GM18861 (cell line): Measurements from ENCODE around the gene TRIM49D2.
"Not testable (repeated sequence)": the region's sequence is repeated elsewhere in the genome, so short reads cannot be mapped to it uniquely, and the experiment has no call there.

Experiments used
- ATAC-seq: cut with Tn5 transposase; IDR thresholded peaks from one replicate; pipeline ENCODE4 v1.9.1; 2021; ENCODE audit not compliant: unreplicated experiment

TRIM49D2 gene, protein sequence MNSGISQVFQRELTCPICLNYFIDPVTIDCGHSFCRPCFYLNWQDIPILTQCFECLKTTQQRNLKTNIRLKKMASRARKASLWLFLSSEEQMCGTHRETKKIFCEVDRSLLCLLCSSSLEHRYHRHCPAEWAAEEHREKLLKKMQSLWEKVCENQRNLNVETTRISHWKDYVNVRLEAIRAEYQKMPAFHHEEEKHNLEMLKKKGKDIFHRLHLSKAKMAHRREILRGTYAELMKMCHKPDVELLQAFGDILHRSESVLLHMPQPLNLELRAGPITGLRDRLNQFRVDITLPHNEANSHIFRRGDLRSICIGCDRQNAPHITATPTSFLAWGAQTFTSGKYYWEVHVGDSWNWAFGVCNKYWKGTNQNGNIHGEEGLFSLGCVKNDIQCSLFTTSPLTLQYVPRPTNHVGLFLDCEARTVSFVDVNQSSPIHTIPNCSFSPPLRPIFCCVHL

GRCh38 chr11:89923764-89924163 is at the start of gene TRIM49D2:
Gene TRIM49D2, plus strand, starts transcription at chr11:89924064. Its CDS starts 2,698 bp downstream, at chr11:89926762.
- ATAC-seq = not testable (repeated sequence)

DNA sequence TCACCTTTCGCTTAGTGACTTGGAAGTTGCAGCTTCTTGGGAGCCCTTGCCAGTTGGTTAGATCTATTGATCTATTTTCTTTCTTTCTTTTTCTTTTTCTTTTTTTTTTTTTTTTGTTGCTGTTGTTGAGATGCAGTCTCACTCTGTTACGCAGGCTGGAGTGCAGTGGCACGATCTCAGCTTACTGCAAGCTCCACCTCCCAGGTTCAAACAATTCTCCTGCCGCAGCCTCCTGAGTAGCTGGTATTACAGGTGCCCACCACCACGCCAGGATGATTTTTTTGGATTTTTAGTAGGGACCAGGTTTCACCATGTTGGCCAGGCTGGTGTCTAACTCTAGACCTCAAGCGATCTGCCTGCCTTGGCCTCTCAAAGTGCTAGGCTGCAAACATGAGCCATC is 46.4 kb upstream of the TRIM49D2 start:
- ATAC-seq = not testable (repeated sequence)

DNA sequence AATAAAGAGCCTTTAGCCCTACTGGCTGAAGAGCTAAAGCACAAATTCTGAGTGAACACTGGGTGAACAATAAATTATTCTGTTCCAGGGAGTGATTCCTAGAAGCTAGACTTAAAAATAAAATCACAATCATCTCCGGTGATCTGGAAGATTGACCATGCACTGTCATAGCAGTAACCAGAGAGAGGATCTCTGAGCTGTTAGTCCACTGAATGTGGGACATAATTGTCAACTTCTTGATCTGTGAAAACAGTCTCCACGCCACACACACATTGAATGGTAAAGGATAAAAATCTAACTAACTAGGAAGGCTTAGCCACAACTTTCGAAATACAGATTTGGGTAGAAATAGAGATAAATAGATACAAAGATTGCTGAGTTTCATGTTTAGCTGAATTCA is 30.6 kb upstream of the TRIM49D2 start:
- not testable (repeated sequence) for ATAC-seq

DNA sequence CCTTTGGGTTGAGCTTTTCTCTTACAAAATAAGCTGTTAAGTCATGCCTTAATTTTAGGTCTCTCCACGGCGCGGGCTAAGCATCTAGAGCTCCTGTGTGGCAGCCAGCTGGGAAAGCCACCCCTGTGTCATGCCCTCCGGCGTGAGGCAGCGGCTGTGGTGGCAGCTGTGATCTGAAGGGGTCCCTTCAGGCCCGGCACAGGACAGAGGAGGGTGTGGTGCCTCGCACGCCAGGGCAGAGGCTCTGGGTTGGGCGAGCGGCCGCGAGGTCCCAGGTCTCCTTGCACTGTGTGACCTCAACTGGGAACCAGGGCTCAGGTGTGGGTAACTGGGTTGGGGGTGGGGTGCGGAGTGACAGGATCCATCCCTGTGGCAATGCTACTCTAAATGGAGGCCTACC is 23.1 kb upstream of the TRIM49D2 start:
- not testable (repeated sequence) for ATAC-seq

DNA sequence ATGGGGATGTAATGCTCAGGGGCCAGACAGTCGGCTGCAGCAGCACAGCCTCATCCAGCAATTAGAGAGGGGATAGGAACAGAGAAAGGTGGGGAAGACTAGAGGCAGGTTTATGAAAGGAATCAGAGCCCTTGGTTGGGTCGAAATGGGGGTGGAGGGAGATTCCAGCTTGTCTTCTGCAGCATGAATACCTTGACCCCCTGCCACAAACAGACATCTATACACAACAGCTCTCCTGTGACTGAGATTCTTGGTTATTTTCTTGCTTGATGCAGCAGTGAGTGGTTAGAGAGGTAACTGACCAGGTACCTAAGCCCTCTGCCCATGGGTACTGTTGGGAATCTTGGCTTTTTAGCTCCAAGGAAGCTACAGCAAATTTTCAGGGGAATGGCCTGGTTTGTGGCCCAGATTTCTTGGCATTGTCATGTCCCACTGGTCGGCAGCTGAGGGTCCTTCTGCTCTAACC is 1.6 kb upstream of the TRIM49D2 start, which contains the start of gene TRIM49D1:
TSS of gene TRIM49D1 (minus strand) at position 51 of the 466 bp plus-strand sequence. CDS start 4,535 bp downstream, outside the sequence.
- ATAC-seq = no peak

GRCh38 chr11:89960833-89961232 is 37.0 kb downstream of the TRIM49D2 start:
- not testable (repeated sequence) for ATAC-seq

DNA sequence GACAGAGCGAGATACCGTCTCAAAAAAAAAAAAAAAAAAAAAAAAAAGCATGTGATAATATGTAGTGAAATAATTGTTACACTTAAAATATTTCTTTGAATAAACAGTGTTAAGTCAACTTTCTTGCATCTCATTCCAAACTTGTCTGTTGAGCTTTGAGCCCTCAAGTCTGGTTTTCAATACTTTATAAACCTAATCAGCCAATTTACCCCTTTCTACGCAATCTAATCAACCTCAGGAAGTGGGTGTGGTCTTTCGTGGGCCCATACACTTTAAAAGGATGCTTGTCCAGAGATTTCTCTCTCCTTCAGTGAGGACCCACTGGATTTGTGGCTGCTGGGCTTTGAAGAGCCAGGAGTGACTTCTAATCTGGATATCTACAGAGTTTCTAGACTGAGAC is 41.9 kb downstream of the TRIM49D2 start, which contains the start of gene TRIM64:
TSS of gene TRIM64 (plus strand) at position 301 of the 400 bp plus-strand sequence. CDS start 2,467 bp downstream, outside the sequence.
- not testable (repeated sequence) for ATAC-seq
